ENCODE measurements around the gene LTC4S.

- TF ChIP-seq CTCF (IDR thresholded peaks at IDR 0.05) = no peak
- TF ChIP-seq POLR2A (IDR thresholded peaks at IDR 0.05) = no peak
These were observed 47.0 kb downstream of the LTC4S start for GRCh38 chr5:179840766-179841165.

Measured in esophagus squamous epithelium (tissue), 4 donors.